Raji (cell line): ENCODE data around the gene TMEM208.

Source experiments
- POLR2A ChIP-seq: IDR thresholded peaks from 2 replicates; pipeline ENCODE4 v1.6.1; 2011; ENCODE audit warnings: low read depth, low read length, control low read depth; ENCODE audit not compliant: insufficient read depth

TMEM208 gene

GRCh38 chr16:67188323-67188722 is 38.6 kb upstream of the TMEM208 start:
- no peak for TF ChIP-seq POLR2A

GRCh38 chr16:67188798-67189197 is 38.1 kb upstream of the TMEM208 start:
- TF ChIP-seq POLR2A: no peak

DNA sequence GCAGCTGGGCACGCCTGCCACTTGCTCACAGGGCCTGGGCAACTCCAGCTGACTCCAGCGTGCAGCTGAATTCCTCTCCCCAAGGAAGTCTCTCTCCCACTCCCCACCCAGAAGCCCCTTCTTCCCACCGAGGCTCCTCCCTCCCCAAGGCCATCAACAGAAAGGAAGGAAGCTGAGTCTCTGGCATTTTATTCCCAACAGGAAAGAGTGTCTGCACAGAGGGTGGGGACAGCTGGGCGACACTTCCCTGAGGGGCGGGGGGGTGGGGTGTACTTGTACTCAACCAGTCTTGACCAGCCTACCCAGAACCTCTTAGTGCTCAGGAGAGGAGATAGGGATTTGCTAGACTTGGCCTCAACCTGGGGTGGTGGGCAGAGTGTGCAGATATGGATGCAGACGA is 36.9 kb upstream of the TMEM208 start, which contains the start of gene EXOC3L1:
Gene EXOC3L1 (minus strand): TSS at position 96 of the 400 bp plus-strand sequence. CDS start 460 bp downstream, outside the sequence.
- TF ChIP-seq POLR2A: no peak

DNA sequence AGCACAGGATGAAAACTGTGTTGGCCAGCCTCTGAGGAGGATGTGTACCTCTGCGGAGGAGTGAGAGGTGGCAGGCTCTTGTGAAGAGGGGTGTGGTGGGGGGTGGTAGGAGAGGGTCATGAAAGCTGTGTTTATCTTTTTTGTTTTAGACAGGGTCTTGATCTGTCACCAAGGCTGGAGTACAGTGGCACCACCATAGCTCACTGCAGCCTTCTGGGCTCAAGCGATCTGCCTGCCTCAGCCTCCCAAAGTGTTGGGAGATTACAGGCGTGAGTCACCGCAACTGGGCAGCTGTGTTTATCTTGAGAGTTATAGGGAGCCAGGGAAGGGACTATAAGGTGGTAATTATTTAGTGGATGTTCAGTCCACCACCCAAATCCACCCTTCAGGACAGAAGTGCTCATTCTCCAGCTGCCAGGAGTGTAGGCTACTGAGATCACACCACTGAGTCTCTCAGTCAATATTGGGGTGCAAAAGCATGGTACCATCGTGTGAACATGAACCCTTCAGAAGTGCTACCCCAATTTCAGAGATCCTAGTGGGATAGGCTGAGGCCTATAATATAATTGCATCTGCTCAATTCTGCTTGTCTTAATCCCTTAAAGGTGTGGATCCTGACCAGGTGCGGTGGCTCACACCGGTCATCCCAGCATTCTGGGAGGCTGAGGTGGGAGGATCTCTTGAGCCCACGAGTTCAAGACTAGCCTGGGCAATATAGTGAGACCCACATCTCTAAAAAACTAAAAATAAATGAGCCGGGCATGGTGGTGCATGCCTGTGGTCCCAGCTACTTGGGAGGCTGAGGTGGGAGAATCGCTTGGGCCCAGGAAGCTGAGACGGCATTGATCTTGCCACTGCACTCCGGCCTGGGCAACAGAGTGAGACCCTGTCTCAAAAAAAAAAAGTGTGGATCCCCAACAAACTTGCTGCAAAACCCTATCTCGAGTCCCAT is 36.2 kb upstream of the TMEM208 start:
- no peak for TF ChIP-seq POLR2A

DNA sequence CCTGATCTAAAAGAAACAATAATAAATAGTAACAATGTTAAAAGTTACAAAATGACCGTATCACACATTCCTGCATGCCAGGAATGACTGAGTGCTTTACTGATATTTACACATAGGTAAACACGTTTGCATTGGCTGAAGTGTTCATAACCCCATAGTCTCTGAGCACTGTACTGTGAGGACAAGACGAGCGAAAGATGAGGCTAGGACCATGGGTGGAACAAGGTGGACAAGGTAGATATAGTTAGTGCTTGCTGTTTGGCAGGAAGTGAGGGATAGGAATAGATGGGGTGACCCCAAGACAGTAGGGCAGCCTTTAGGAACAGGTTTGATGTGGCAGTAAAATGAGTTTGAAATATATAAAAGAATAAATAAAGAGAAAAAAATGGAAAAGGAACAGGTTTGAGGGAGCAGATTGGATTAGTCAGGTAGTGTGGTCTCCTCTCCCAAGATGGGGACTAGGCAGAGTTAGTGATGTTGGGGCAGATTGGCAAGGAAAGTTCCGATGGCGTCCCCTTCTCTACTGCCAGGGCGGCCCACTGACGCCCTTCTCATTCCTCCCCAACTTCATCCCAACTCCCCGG is 35.4 kb upstream of the TMEM208 start:
- TF ChIP-seq POLR2A: no peak

- peak; percentile 76 for TF ChIP-seq POLR2A
Measured at GRCh38 chr16:67191995-67192681, 34.8 kb upstream of the TMEM208 start, which contains the start of gene E2F4. Gene E2F4, plus strand, starts transcription at chr16:67192155. Its CDS starts 73 bp downstream, at chr16:67192228.

DNA sequence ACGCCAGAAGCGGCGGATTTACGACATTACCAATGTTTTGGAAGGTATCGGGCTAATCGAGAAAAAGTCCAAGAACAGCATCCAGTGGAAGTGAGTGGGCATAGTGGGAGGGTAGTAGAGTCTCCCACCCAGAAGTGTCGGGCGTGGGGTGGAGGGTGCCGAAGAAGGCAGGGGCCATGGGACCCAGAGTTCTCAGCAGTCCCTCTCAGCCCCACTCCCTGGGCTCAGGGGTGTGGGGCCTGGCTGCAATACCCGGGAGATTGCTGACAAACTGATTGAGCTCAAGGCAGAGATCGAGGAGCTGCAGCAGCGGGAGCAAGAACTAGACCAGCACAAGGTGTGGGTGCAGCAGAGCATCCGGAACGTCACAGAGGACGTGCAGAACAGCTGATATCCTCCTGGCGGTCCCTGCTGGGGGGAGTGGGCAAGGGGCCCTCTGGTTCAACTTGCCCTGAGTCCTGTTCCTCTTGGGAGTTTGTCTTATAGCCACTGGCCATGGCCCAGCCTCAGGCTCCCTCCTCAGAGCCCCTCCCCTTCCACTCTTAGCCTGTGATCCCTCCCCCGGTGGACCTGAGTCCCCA is 34.1 kb upstream of the TMEM208 start:
- no peak for TF ChIP-seq POLR2A

- TF ChIP-seq POLR2A: no peak
Measured at GRCh38 chr16:67193536-67193935, 33.4 kb upstream of the TMEM208 start.

- no peak for TF ChIP-seq POLR2A
Measured at GRCh38 chr16:67194260-67194659, 32.7 kb upstream of the TMEM208 start.

DNA sequence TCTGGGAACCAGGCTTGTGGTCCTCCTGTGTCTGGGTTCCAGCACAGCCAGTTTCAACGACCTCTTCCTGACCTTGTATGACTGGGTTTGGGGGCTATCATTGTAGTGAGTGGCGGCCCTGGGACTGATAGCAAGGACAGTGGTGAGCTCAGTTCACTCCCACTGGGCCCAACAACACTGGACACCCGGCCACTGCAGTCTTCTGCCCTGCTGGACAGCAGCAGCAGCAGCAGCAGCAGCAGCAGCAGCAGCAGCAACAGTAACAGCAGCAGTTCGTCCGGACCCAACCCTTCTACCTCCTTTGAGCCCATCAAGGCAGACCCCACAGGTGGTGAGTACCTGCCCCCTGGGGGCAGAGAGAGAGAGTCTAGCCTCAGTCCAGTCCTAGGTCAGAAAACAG is 31.3 kb upstream of the TMEM208 start:
- TF ChIP-seq POLR2A: no peak

GRCh38 chr16:67196881-67197280 is 30.0 kb upstream of the TMEM208 start:
- TF ChIP-seq POLR2A: no peak

- TF ChIP-seq POLR2A: no peak
Measured at GRCh38 chr16:67197704-67198103, 29.2 kb upstream of the TMEM208 start.

GRCh38 chr16:67198238-67198734 is 28.6 kb upstream of the TMEM208 start:
- TF ChIP-seq POLR2A: no peak

- TF ChIP-seq POLR2A: no peak
Measured at GRCh38 chr16:67199011-67199807, 27.7 kb upstream of the TMEM208 start, which contains the start of gene ELMO3. Gene ELMO3, plus strand, starts transcription at chr16:67199131. Its CDS starts 196 bp downstream, at chr16:67199327.
